NCI-H82 treated with DMSO at 0.1 percent for 48 hours (cell line): ENCODE results near the gene SLC5A5.
A peak's percentile ranks its signal among the peaks of the same experiment; 100 is the strongest.
"Not testable (repeated sequence)": the region's sequence is repeated elsewhere in the genome, so short reads cannot be mapped to it uniquely, and the experiment has no call there.

Experiments used
- DNase-seq: peaks from one replicate; lab custom pipeline; 2025; ENCODE audit not compliant: unreplicated experiment; lab: John Stamatoyannopoulos, UW

SLC5A5 gene

DNA sequence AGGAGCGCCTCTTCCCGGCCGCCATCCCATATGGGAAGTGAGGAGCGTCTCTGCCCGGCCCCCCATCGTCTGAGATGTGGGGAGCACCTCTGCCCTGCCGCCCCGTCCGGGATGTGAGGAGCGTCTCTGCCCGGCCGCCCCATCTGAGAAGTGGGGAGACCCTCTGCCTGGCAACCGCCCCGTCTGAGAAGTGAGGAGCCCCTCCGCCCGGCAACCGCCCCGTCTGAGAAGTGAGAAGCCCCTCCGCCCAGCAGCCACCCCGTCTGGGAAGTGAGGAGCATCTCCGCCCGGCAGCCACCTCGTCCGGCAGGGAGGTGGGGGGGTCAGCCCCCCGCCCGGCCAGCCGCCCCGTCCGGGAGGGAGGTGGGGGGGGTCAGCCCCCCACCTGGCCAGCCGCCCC lies 46.4 kb downstream of the SLC5A5 start:
- DNase-seq, result not testable (repeated sequence)

DNA sequence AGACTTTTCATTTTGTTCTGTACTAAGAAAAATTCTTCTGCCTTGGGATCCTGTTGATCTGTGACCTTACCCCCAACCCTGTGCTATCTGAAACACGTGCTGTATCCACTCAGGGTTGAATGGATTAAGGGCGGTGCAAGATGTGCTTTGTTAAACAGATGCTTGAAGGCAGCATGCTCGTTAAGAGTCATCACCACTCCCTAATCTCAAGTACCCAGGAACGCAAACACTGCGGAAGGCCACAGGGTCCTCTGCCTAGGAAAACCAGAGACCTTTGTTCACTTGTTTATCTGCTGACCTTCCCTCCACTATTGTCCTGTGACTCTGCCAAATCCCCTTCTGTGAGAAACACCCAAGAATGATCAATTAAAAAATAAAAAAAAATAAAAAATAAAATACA lies 47.4 kb downstream of the SLC5A5 start:
- DNase-seq, result peak; percentile 45

DNA sequence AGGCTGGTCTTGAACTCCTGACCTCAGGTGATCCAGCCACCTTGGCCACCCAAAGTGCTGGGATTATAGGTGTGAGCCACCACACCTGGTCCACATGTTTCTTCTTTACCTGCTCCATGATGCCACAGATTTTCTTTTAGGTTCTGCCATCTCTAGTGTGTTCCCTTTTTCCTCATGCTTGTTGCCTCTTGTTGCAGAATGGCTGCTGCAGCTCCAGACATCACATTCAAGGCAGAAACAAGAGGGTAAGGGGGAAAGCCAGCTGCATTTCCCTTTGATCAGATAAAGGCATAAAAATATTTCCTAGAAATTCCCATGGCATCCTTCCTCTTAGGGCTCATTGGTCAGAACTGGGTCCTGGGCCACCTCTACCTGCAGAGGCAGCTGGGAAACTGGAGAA lies 48.8 kb downstream of the SLC5A5 start:
- no peak for DNase-seq

DNA sequence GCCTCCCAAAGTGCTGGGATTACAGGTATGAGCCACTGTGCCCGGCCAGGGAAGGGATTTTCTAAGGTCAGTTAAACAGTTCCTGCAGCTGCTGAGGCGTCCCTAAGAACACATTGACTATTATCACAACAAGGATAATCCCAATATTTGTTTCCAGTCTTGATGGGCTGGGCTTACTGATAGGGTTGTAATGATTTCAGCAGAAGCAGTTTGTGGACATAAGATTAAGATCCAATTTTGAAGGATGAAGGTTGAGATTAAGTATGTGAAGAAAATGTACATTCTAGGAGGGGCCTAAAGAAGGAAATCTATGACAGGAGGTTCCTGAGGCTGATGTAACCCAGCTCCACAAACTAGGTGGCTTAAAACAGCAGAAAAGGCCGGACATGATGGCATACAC lies 50.4 kb downstream of the SLC5A5 start:
- DNase-seq, result peak; percentile 79

DNA sequence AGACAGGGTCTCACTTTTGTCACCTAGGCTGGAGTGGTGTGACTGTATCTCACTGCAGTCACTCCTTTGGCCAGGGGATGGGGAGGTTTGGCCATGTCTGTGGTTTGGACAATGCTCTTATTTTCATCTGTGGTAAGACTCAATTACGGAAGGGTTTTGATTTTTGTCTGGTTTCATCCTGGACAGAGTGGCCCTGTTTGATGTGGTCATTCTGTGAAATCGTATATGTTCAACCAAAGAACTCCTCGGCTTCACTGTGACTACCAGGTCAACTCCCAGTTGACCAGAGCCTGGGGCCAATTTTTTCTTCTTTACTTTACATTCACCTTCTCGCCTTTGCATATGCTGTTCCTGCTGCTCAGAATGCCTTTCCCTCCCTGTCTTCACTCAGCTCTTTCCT lies 54.3 kb downstream of the SLC5A5 start:
- no peak for DNase-seq

DNA sequence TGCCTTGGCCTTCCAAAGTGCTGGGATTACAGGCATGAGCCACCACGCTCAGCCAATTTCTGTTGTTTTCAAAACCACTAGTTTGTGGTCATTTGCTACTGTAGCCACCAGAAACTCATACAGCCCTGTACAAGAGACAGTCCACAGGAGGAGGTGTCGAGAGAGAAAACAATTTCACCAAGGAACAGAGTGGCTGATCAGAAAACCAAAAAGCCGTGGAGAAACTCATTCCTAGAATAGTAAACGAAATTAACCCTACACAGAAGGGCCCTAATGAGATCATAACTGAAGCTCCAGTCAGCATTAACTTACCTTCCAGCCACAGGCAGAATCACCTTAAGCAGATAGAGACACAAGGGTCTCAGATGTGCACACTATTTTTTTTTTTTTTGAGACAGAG lies 57.3 kb downstream of the SLC5A5 start:
- DNase-seq, result no peak

DNA sequence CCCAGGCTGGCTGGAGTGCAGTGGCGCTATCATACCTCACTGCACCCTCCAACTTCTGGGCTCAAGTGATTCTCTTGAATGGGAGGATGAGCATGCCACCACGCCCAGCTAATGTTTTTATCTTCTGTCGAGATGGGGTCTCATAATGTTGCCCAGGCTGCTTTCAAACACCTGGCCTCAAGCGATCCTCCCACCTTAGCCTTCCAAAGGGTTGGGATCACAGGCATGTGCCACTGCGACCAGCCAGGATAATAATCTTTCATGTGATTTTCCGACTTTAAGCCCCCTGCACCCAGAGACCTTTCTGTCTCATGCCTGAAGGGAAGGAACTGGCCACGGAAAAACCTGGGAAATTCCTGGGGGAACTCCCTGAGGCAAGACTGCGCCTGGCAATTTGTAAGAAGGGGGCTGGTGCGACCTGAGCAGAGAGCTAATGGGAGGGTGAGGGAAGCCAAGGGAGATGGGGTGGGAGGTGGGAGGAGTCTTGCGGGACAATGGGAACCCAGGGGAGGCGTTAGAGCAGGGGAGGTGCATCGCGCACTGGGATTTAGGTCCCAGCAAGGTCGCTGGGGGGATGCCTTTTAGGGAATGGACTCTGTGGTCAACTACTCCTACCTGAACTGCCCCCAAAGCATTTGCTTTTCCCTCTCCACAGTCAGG lies 59.9 kb downstream of the SLC5A5 start:
- peak; percentile 79 for DNase-seq

DNA sequence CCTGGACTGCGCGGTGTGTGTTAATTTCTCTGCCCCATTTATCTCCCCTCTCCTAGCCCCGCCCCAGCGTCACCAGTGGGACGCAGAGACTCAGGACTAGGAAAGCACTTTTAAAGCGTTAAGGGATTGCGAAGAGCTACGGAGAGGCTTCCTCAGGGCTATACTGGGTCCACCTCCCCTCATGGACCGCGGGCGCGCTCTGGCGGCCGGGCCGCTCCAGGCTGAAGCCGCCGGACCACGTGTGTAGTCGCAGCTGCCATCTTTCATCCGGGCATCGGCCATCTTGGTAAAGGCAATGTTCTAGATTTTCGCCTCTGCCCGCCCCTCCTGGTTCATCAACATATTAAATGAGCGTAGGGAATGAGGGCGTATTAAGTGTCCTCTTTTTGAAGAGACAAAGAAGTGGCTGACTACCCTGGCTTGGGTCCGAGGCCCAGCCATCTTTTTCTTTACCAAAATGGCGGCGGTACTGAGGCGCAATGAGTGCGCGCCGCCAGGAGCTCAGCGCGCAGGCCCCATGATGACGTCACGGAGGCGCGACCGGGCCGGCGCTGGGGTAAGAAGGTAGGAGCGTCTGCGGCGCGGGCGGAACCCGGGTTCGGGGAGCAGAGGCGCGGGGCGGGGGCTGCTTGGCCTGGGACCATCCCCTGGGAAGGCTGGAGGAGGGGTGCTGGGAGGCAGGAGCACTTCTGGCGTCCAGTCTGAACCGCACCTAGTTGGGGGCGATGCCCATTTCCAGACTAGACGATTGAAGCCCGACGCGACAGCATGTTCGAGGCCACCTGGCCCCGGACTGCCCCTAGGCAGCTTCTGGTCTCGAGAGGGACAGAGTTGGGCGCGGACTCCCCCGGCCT lies 61.0 kb downstream of the SLC5A5 start, which contains the start of gene CCDC124:
CCDC124 (plus strand) TSS at position 531 of the 854 bp plus-strand sequence. CDS start 3,406 bp downstream, outside the sequence.
- DNase-seq, result peak; percentile 97

DNA sequence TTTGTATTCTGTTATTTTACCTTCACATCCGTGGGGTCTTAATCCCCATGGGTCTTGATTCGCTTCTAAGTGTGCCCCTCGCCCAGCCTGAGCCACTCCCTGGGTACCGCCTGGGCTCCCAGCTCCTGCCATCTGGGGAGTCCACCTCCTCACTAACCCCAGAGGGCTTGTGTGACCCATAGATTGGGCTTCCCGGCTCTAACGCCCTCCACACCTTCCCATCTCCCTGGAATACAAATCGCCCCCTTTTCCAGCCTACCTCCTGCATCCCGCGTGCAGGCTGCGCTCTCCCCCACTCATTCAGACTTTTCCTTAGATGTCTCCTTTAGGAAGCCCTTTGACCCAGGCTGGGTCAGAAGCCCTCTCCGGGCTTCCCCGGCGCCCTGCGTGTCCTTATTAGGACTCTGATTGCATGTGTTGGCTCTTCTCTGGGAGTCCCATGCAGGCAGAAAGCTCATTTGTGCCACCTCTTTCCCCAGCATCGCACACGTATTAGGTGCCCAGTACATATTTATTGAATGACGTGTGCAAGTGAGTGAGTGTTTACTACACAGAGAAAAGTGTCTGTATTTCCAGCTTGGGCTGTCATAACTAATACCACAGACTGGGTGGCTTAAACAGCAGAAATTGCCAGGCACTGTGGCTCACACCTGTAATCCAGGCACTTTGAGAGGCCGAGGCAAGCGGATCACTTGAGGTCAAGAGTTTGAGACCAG lies 61.8 kb downstream of the SLC5A5 start:
- DNase-seq, result no peak

DNA sequence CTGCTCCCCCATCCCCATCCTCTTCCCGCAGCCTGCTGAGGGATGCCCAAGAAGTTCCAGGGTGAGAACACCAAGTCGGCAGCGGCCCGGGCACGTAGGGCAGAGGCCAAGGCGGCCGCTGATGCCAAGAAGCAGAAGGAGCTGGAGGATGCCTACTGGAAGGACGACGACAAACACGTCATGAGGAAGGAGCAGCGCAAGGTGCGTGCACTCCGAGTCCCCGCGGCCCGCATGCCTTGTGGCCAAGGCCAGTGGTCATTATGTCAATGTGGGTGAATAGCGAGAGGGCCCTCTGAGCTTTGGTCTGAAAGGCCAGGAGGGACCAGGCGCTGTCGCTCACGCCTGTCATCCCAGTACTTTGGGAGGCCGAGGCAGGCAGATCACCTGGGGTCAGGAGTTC lies 64.6 kb downstream of the SLC5A5 start:
- no peak for DNase-seq

DNA sequence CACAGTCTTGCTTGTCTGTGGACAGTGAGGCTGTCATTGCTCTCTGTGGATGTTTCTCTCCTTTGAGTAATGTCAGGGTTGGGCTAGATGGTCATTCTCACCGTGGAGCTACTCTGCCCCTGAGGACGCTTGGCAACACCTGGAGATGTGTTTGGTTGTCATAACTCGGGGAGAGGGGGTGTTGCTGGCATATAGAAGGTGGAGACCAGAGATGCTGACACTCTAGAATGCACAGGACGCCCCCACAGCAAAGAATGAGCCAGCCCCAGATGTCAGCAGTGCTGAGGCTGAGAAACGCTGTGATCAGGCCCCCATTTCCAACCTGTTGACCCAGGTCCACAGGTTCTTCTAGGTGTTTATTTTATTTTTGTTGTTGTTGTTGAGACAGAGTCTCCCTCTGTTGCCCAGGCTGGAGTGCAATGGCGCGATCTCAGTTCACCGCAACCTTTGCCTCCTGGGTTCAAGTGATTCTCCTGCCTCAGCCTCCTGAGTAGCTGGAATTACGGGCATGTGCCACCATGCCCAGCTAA lies 65.7 kb downstream of the SLC5A5 start:
- no peak for DNase-seq

DNA sequence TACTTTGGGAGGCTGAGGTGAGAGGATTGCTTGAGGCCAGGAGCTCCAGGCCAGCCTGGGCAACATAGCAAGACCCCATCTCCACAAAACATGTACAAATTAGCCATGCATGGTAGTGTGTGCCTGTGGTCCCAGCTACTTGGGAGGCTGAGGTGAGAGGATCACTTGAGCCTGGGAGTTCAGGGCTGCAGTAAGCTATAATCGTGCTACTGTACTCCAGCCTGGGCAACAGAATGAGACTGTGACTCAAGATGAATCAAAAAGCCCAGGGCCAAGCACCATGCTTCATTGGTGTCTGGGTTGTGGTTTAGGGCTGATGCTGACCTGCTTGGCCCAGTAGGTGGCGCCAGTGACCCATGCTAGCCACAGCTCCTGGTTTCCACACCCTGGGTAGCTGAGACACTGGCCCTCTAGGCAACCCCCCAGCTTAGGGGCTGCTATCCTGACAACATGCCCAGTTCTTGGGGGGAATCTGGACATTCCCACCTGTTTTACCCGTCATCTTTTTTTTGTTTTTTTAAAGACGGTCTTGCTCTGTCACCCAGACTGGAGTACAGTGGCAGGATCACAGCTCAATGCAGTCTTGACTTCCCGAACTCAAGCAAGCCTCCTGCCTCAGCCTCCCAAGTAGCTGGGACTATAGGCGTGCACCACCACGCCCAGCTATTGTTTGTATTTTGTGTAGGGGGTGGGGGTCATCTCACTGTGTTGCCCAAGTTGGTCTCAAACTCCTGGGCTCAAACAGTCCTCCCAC lies 66.5 kb downstream of the SLC5A5 start:
- DNase-seq, result peak; percentile 38

DNA sequence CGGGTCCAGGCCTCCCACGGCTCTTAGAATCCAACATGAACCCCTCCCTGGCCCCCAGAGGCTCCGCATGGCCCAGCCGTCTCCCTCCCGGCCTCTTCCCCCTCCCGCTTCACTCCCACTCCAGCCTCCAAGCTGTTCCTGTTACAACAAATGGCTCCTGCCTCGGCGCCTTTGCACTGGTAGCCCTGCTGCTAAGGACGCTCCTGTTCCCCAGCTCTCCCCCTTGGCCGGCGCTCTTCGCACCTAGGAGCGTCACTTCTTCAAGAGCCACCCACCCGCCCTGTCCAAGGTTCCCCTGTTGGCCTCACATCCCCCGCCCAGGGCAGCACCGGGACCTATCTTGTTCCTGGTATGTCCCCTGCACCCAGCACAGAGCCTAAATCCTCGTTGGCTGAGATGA lies 70.4 kb downstream of the SLC5A5 start:
- DNase-seq, result no peak

DNA sequence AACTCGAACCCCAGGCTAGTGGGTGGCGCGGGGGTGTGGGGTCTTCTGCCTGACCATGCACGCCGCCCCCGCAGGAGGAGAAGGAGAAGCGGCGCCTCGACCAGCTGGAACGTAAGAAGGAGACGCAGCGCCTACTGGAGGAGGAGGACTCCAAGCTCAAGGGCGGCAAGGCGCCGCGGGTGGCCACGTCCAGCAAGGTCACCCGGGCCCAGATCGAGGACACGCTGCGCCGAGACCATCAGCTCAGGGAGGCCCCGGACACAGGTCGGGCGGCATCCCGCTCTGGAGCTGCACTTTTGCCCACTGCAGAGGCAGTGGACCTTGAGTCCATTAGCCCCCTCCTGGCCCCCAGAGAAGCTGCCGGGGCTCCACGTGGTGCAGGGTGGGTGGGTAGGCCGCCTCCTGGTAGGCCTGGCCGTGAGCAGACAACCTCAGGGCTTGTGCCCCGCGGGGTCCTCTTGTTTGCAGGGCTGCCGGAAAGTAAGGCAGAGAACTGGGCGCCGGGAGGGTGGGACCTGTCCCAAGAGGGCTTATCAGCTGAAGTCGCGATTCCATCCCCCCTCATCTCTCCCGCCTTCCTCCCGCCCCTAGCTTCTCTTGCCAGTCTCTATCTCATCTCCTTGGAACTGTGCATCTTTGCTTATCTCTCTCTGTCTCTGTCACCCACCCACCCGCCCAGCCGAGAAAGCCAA lies 71.0 kb downstream of the SLC5A5 start:
- no peak for DNase-seq

DNA sequence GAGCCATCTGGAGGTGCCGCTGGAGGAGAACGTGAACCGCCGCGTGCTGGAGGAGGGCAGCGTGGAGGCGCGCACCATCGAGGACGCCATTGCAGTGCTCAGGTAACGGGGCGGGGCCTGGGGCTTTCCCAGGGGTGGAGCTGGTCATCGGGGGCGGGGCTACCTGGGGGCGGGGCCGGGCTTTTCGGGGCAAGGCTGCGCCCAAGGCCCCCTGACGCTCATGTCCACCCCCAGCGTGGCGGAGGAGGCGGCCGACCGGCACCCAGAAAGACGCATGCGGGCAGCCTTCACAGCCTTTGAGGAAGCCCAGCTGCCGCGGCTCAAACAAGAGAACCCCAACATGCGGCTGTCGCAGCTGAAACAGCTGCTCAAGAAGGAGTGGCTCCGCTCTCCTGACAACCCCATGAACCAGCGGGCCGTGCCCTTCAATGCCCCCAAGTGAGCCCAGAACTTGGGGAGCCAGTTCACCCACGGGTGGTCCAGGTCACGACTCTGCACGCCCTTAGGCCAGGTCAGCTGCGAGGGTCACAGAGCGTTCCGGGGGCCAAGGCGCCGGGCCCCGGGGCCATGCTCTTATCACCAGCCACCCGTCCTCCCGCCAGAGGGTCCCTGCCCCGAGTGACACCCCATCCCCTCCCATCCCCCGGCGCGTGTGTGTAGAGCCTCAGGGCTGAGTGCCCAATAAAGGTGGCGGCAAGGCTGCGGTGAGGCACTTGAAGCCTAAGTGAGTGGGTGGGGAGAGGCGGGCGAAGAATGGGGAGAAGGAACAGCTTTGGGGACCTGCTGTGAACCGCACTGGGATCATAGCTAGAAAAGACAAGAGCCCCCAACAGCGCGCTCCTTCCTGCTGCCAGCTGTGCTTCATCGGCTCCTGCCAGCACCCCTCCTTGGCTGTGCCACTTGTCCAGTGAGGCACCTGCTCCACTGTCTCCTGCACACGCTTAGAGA lies 71.8 kb downstream of the SLC5A5 start:
- no peak for DNase-seq

DNA sequence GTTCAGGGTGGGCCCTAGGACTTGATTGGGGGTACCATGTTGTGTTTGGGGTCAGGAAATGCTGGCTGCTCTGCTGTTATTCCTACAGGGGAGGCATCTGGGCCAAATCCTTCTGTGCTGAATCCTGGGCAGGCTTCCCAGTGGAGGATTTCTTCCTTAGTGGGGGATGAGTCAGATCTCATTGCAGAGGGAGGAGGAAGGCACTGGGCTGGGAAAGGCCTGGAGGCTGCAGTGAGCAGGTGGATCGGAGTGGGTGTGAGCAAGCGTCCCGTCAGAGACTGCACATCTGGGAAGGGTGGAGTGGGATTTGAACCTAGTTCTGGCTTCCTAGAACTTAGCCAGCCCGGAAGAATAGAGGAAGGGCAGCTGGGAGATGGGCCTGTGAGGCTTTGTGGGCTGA lies 72.6 kb downstream of the SLC5A5 start:
- no peak for DNase-seq
